PC-9 (cell line): ENCODE measurements around the gene BRAF. TPM values are rescaled to one million over a fixed set of nuclear protein-coding genes. Genes with fewer than 3 reads are reported as not detected.

Source experiments
- BruUV-seq: library from RNA; stranded (reverse); fragments of 400-500 nt; replicated peaks from 2 replicates; lab custom pipeline; 2021; lab: Mats Ljungman, UMichigan
- CTCF ChIA-PET: fragments of 300-600 bp; sonication (Branson Sonifier 250); formaldehyde crosslinking; loops from one replicate; lab custom pipeline; 2022; ENCODE audit warnings: antibody characterized with exemption; lab: Charles Lee
- POLR2A ChIA-PET: fragments of 300-600 bp; sonication (Branson Sonifier 250); formaldehyde crosslinking; loops from one replicate; lab custom pipeline; 2022; ENCODE audit warnings: antibody characterized with exemption; ENCODE audit not compliant: unreplicated experiment; lab: Charles Lee
- DNase-seq, 2 experiments: peaks; one replicate each; pipeline versions ENCODE4 v3.0.0 to v3.0.0-alpha.2; 2015 to 2022; ENCODE audit warnings: mixed read lengths in 1 of 2
- H2AFZ ChIP-seq: fragments of 200-600 bp; sonication (generic); 2 replicates; pipeline ENCODE4 v1.8.1; 2017; ENCODE audit warnings: antibody characterized with exemption
- H3F3A ChIP-seq: fragments of 200-600 bp; sonication (generic); 2 replicates; pipeline ENCODE4 v1.8.1; 2017; ENCODE audit warnings: antibody characterized with exemption, mild to moderate bottlenecking, low read depth; ENCODE audit not compliant: insufficient read depth
- H3K27ac ChIP-seq: fragments of 200-600 bp; sonication (generic); 2 replicates; pipeline ENCODE4 v1.6.1; 2016; ENCODE audit warnings: mixed run types
- H3K27me3 ChIP-seq: fragments of 200-600 bp; sonication (generic); 2 replicates; pipeline ENCODE4 v1.6.1; 2016; ENCODE audit warnings: low read depth, mixed run types; ENCODE audit not compliant: insufficient read depth
- H3K36me3 ChIP-seq: fragments of 200-600 bp; sonication (generic); 2 replicates; pipeline ENCODE4 v1.6.1; 2016; ENCODE audit warnings: low read depth, mixed run types
- H3K4me1 ChIP-seq: fragments of 200-600 bp; sonication (generic); replicated peaks from 2 replicates; pipeline ENCODE4 v1.6.1; 2016; ENCODE audit warnings: mixed run types; ENCODE audit not compliant: insufficient read depth
- H3K4me2 ChIP-seq: fragments of 200-600 bp; sonication (generic); 2 replicates; pipeline ENCODE4 v1.6.1; 2017; ENCODE audit warnings: mixed run types
- H3K4me3 ChIP-seq: fragments of 200-600 bp; sonication (generic); 2 replicates; pipeline ENCODE4 v1.6.1; 2016; ENCODE audit warnings: mixed run types
- H3K79me2 ChIP-seq: fragments of 200-600 bp; sonication (generic); 2 replicates; pipeline ENCODE4 v1.6.1; 2017; ENCODE audit warnings: low read depth, mixed run types
- H3K9me2 ChIP-seq: fragments of 200-600 bp; sonication (generic); 2 replicates; pipeline ENCODE4 v1.8.1; 2017; ENCODE audit warnings: mild to moderate bottlenecking; ENCODE audit not compliant: insufficient read depth
- H3K9me3 ChIP-seq: fragments of 200-600 bp; sonication (generic); 2 replicates; pipeline ENCODE4 v1.8.1; 2016; ENCODE audit warnings: low read depth; ENCODE audit not compliant: insufficient read depth
- H4K20me1 ChIP-seq: fragments of 200-600 bp; sonication (generic); 2 replicates; pipeline ENCODE4 v1.8.1; 2017; ENCODE audit not compliant: insufficient read depth
- EZH2 ChIP-seq: fragments of 200-600 bp; sonication (generic); IDR thresholded peaks from 2 replicates; pipeline ENCODE4 v1.8.0; 2017; ENCODE audit warnings: antibody characterized with exemption, low read depth
- intact Hi-C: fragments of 100-400 bp; cut with micrococcal nuclease; formaldehyde crosslinking; loops from one replicate; pipeline ENCODE4 v1.10.0; 2022; ENCODE audit not compliant: unreplicated experiment
- total RNA-seq: library from RNA; stranded (reverse); gene quantifications from 2 replicates; pipeline ENCODE4 v1.2.3, GENCODE V29; 2021
- TF ChIP-seq, protein P1 (sequence below): fragments of 200-600 bp; sonication (generic); conservative IDR thresholded peaks from 2 replicates; pipeline ENCODE4 v1.6.1; 2017; ENCODE audit warnings: mixed run types, antibody characterized with exemption, mild to moderate bottlenecking, moderate library complexity

Gene BRAF
- total RNA-seq, 1 experiment from 2014 or later: 56.9 TPM

GRCh38 chr7:140881507-140882228 is 43.1 kb downstream of the BRAF start:
- Histone ChIP-seq H3K4me2 (no peak overlapping the region), H3K4me1 (peaks cover 9% of the 10 kb centered on the region), H3F3A (peaks cover 8% of the 10 kb centered on the region; the same call in 1 of the 2 replicates), H3K27ac (no peak overlapping the region), H3K36me3 (no peaks in the 10 kb centered on the region), H2AFZ (no peak overlapping the region), H3K9me3 (no peaks in the 10 kb centered on the region), H3K9me2 (no peaks in the 10 kb centered on the region), H3K4me3 (no peak overlapping the region), H3K27me3 (no peaks in the 10 kb centered on the region), H3K79me2 (peaks cover 62% of the 10 kb centered on the region), H4K20me1 (peaks cover 17% of the 10 kb centered on the region)
- CTCF ChIA-PET: no interaction called here
- no TSS peak for BruUV-seq
- intact Hi-C loops: loop anchor here (10.0 kb wide), 1 partner anchor 1647 kb away; the partner anchor contains the start of gene UBN2
- no peak for TF ChIP-seq EZH2
- TF ChIP-seq, protein P1, sequence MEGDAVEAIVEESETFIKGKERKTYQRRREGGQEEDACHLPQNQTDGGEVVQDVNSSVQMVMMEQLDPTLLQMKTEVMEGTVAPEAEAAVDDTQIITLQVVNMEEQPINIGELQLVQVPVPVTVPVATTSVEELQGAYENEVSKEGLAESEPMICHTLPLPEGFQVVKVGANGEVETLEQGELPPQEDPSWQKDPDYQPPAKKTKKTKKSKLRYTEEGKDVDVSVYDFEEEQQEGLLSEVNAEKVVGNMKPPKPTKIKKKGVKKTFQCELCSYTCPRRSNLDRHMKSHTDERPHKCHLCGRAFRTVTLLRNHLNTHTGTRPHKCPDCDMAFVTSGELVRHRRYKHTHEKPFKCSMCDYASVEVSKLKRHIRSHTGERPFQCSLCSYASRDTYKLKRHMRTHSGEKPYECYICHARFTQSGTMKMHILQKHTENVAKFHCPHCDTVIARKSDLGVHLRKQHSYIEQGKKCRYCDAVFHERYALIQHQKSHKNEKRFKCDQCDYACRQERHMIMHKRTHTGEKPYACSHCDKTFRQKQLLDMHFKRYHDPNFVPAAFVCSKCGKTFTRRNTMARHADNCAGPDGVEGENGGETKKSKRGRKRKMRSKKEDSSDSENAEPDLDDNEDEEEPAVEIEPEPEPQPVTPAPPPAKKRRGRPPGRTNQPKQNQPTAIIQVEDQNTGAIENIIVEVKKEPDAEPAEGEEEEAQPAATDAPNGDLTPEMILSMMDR: no peak
- POLR2A ChIA-PET: no interaction called here
- DNase-seq: no peak

GRCh38 chr7:140877249-140877524 is 47.5 kb downstream of the BRAF start:
- no peaks in the 10 kb centered on the region for H3K9me3 ChIP-seq
- H3F3A ChIP-seq: peaks cover 5% of the 10 kb centered on the region; the same call in 1 of the 2 replicates
- CTCF ChIA-PET: interaction anchor here (1.0 kb wide), 1 partner anchor 66 kb away, joined by 3 read pairs; no protein-coding TSS in a partner anchor
- no peaks in the 10 kb centered on the region for H3K27me3 ChIP-seq
- intact Hi-C loops: no loop called here
- no peaks in the 10 kb centered on the region for H3K9me2 ChIP-seq
- no peak overlapping the region for H2AFZ ChIP-seq
- no peaks in the 10 kb centered on the region for H3K36me3 ChIP-seq
- TF ChIP-seq, protein P1: no peak
- TF ChIP-seq EZH2: no peak
- peaks cover 79% of the 10 kb centered on the region for H3K79me2 ChIP-seq
- POLR2A ChIA-PET: no interaction called here
- BruUV-seq: no TSS peak
- H3K4me3 ChIP-seq: no peak overlapping the region
- H3K4me2 ChIP-seq: no peak overlapping the region
- H4K20me1 ChIP-seq: peaks cover 17% of the 10 kb centered on the region
- DNase-seq: no peak
- H3K4me1 ChIP-seq: peaks cover 12% of the 10 kb centered on the region
- no peak overlapping the region for H3K27ac ChIP-seq

DNA sequence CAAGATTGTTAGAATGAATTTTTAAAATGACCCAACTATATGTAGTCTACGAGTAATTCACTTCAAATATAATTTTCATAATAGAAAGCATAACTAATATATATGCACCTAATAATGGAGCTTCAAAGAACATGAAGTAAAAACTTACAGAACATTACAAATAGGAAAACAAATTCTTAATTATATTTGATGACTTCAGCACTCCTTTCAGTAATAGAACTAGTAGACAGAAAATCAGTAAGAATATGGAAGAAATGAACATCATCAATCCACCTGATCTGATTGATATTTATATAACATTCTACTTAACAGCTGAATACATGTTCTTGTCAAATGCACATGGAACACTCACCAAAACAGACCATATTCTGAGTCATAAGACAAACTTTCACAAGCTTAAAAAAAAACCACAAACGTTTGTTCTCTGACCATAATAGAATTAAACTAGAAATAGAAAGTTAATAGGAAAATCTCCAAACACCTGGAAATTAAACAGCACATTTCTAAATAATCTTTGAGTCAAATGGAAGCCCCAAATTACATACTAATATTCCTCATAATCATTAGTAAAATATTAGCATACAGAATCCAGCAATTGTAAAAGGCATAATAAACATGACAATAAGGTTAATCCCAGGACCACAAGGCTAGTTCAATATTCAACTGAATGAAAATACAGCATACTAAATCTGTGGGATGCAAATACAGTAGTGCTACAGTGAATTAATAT is 48.0 kb downstream of the BRAF start:
- Histone ChIP-seq H3K9me3 (no peaks in the 10 kb centered on the region), H4K20me1 (peaks cover 13% of the 10 kb centered on the region), H2AFZ (no peak overlapping the region), H3K4me1 (peaks cover 12% of the 10 kb centered on the region), H3K4me2 (no peak overlapping the region), H3K27me3 (no peaks in the 10 kb centered on the region), H3K36me3 (no peaks in the 10 kb centered on the region), H3K9me2 (no peaks in the 10 kb centered on the region), H3K27ac (no peak overlapping the region), H3F3A (peaks cover 5% of the 10 kb centered on the region; the same call in 1 of the 2 replicates), H3K4me3 (no peak overlapping the region), H3K79me2 (peaks cover 75% of the 10 kb centered on the region)
- BruUV-seq: no TSS peak
- ChIA-PET POLR2A (interaction anchor here (0.6 kb wide), 2 partner anchors 37 to 610 kb away, joined by 6 to 7 read pairs; no protein-coding TSS in a partner anchor), CTCF (interaction anchor here (1.0 kb wide), 1 partner anchor 65 kb away, joined by 3 read pairs; no protein-coding TSS in a partner anchor)
- TF ChIP-seq, protein P1: no peak
- TF ChIP-seq EZH2: no peak
- intact Hi-C loops: no loop called here
- DNase-seq: peak in 1 of 2 experiments; percentile 46
